B cell (primary cell): ENCODE results near the gene TBC1D20. TPM values are rescaled to one million over a fixed set of nuclear protein-coding genes. Genes with fewer than 3 reads are reported as not detected.

Experiments
- ATAC-seq: fragments of 200-7000 bp; cut with Tn5 transposase; one replicate; pipeline ENCODE4 v1.10.0; 2021; ENCODE audit warnings: low read depth, mild to moderate bottlenecking, moderate number of reproducible peaks, moderate library complexity
- CTCF ChIA-PET: fragments of 350-600 bp; sonication (Branson Sonifier 250); formaldehyde crosslinking; loops from one replicate; lab custom pipeline; 2021; ENCODE audit warnings: antibody characterized with exemption, inconsistent platforms; lab: Charles Lee
- POLR2A ChIA-PET: fragments of 350-600 bp; sonication (Branson Sonifier 250); formaldehyde crosslinking; loops from one replicate; lab custom pipeline; 2021; ENCODE audit warnings: antibody characterized with exemption; lab: Charles Lee
- DNase-seq: peaks from one replicate; pipeline ENCODE4 v3.0.0; 2013
- H2AFZ ChIP-seq: 2 replicates; pipeline ENCODE4 v1.6.1; 2012; ENCODE audit warnings: mild to moderate bottlenecking, low read depth, low read length; ENCODE audit not compliant: insufficient read depth, poor library complexity, severe bottlenecking
- H3K27ac ChIP-seq, 2 donors: 1 replicate in 1 of 2; 2 replicates in 1 of 2; pipeline ENCODE4 v1.5.1; 2012 to 2013; ENCODE audit warnings: low read length in 2 of 2, mild to moderate bottlenecking in 2 of 2, moderate library complexity in 1 of 2
- H3K27me3 ChIP-seq, 4 experiments: fragments of 200-600 bp in 1 of 4; sonication (generic) in 1 of 4; replicated peaks in 1 of 4; 1 replicate in 2 of 4; 2 replicates in 2 of 4; pipeline versions ENCODE4 v1.6.1 to v1.7.0; 2013 to 2016; ENCODE audit warnings: low read length in 3 of 4, mild to moderate bottlenecking in 2 of 4, mixed read lengths in 1 of 4, moderate library complexity in 1 of 4; ENCODE audit not compliant: insufficient read depth in 4 of 4, control insufficient read depth in 3 of 4; ENCODE audit errors: control extremely low read depth in 1 of 4
- H3K36me3 ChIP-seq, 2 experiments: replicated peaks in 1 of 2; 1 replicate in 1 of 2; 2 replicates in 1 of 2; pipeline versions ENCODE4 v1.6.1 to v1.7.1; 2013; ENCODE audit warnings: low read length in 1 of 2; ENCODE audit not compliant: insufficient read depth in 2 of 2, control insufficient read depth in 1 of 2; ENCODE audit errors: control extremely low read depth in 1 of 2, extremely low read depth in 1 of 2
- H3K4me1 ChIP-seq, 2 donors: fragments of 200-600 bp in 1 of 2; sonication (generic) in 1 of 2; 1 replicate in 1 of 2; 2 replicates in 1 of 2; pipeline versions ENCODE4 v1.5.1 to v1.6.1; 2013 to 2017; ENCODE audit warnings: low read length in 2 of 2; ENCODE audit not compliant: control insufficient read depth in 2 of 2, insufficient read depth in 2 of 2
- H3K4me2 ChIP-seq: replicated peaks from 2 replicates; pipeline ENCODE3; 2012; ENCODE audit warnings: mild to moderate bottlenecking, low read depth, low read length; ENCODE audit not compliant: poor library complexity, severe bottlenecking
- H3K4me3 ChIP-seq, 5 experiments: fragments of 200-600 bp in 1 of 5; sonication (generic) in 1 of 5; 1 replicate in 3 of 5; 2 replicates in 2 of 5; pipeline versions ENCODE4 v1.5.1 to v1.7.0; 2011 to 2016; ENCODE audit warnings: low read length in 4 of 5, mild to moderate bottlenecking in 4 of 5, low read depth in 2 of 5, control low read depth in 1 of 5, moderate library complexity in 1 of 5; ENCODE audit not compliant: insufficient read depth in 1 of 5; ENCODE audit errors: control extremely low read depth in 1 of 5, extremely low read depth in 1 of 5
- H3K79me2 ChIP-seq: fragments of 200-600 bp; sonication (generic); one replicate; pipeline ENCODE4 v1.6.0; 2016; ENCODE audit warnings: low read length; ENCODE audit not compliant: control insufficient read depth, insufficient read depth
- H3K9ac ChIP-seq: fragments of 200-600 bp; sonication (generic); 2 replicates; pipeline ENCODE4 v1.6.1; 2017; ENCODE audit warnings: mild to moderate bottlenecking, low read length, moderate library complexity
- H3K9me3 ChIP-seq, 3 donors: one replicate each; pipeline versions ENCODE4 v1.6.1 to v1.7.1; 2013; ENCODE audit warnings: low read length in 2 of 3; ENCODE audit not compliant: control insufficient read depth in 2 of 3, insufficient read depth in 1 of 3; ENCODE audit errors: control extremely low read depth in 1 of 3
- H4K20me1 ChIP-seq: 2 replicates; pipeline ENCODE4 v1.6.0; 2012; ENCODE audit warnings: mild to moderate bottlenecking, low read length; ENCODE audit not compliant: insufficient read depth, control insufficient read depth, poor library complexity, severe bottlenecking
- H3K27ac Mint-ChIP-seq: one replicate; pipeline ENCODE4 v1.8.0; 2021; ENCODE audit warnings: mixed read lengths
- H3K27me3 Mint-ChIP-seq: one replicate; pipeline ENCODE4 v1.8.0; 2021; ENCODE audit warnings: mixed read lengths
- H3K4me1 Mint-ChIP-seq: one replicate; pipeline ENCODE4 v1.8.0; 2021; ENCODE audit warnings: mixed read lengths
- H3K4me3 Mint-ChIP-seq: one replicate; pipeline ENCODE4 v1.8.0; 2021; ENCODE audit warnings: mixed read lengths
- H3K9me3 Mint-ChIP-seq: one replicate; pipeline ENCODE4 v1.8.0; 2022; ENCODE audit warnings: mixed read lengths; ENCODE audit not compliant: insufficient read depth
- CTCF ChIP-seq: fragments of 200-600 bp; IDR thresholded peaks from one replicate; pipeline ENCODE4 v1.8.0; 2022; ENCODE audit warnings: antibody characterized with exemption, mild to moderate bottlenecking
- EZH2 ChIP-seq: IDR thresholded peaks from 2 replicates; pipeline ENCODE4 v1.6.1; 2012; ENCODE audit warnings: borderline replicate concordance, low read depth, mild to moderate bottlenecking, moderate library complexity, low read length; ENCODE audit not compliant: insufficient read depth, poor library complexity, severe bottlenecking
- WGBS: methylation state at CpG from one replicate; pipeline ENCODE4 v1.1.5; 2013; ENCODE audit warnings: missing lambda C conversion rate; ENCODE audit not compliant: insufficient coverage; 5-methylcytosine and 5-hydroxymethylcytosine counted together
- intact Hi-C: fragments of 100-400 bp; cut with micrococcal nuclease; formaldehyde crosslinking; loops from one replicate; pipeline ENCODE4 v1.10.0; 2022
- polyA plus RNA-seq: library from polyadenylated mRNA; depleted of rRNA; stranded (reverse); fragments of >200 nt; gene quantifications from 2 replicates; pipeline ENCODE4 v1.2.3, GENCODE V29; 2012
- total RNA-seq, 2 donors: library from RNA; stranded (reverse); fragments of 120-200 nt in 1 of 2; gene quantifications; 1 replicate in 1 of 2; 2 replicates in 1 of 2; pipeline versions ENCODE4 v1.2.3 to v1.2.4, GENCODE V29; 2013 to 2022

The TBC1D20 gene
- total and polyA plus RNA-seq, 2 donors (not counting 1 experiment from before 2014, with no cell fraction given), result 31.7 to 40.0 TPM

GRCh38 chr20:416950-417800 is 45.2 kb downstream of the TBC1D20 start:
- no peak overlapping the region for H3K27ac Mint-ChIP-seq
- peaks cover 0 to 49% of the 10 kb centered on the region in 2 experiments for H3K36me3 ChIP-seq

More at GRCh38 chr20:416950-417800, 45.2 kb downstream of the TBC1D20 start:
- H4K20me1 ChIP-seq, result peaks cover 42% of the 10 kb centered on the region
- no peaks in the 10 kb centered on the region for H3K9me3 Mint-ChIP-seq
- no peaks in the 10 kb centered on the region for H3K27me3 Mint-ChIP-seq
- 91% methylated on average over 13 of the region's 13 CpGs for WGBS
- peaks cover 61% of the 10 kb centered on the region for H3K79me2 ChIP-seq
- H3K9ac ChIP-seq, result no peak overlapping the region
- H3K27me3 ChIP-seq, result no peaks in the 10 kb centered on the region
- H3K4me3 ChIP-seq, result no peak overlapping the region
- no peaks in the 10 kb centered on the region for H3K9me3 ChIP-seq
- CTCF ChIA-PET, result no interaction called here
- no peak overlapping the region for H3K4me3 Mint-ChIP-seq
- no peak overlapping the region for H3K27ac ChIP-seq
- peaks cover 0 to 4% of the 10 kb centered on the region in 2 donors for H3K4me1 ChIP-seq
- no peak overlapping the region for H3K4me2 ChIP-seq
- ATAC-seq (no peak), DNase-seq (no peak)
- H3K4me1 Mint-ChIP-seq, result peaks cover 14% of the 10 kb centered on the region
- POLR2A ChIA-PET, result no interaction called here
- TF ChIP-seq CTCF, result no peak
- TF ChIP-seq EZH2, result no peak
- no peak overlapping the region for H2AFZ ChIP-seq
- intact Hi-C loops, result no loop called here
